Astrocyte (in vitro differentiated cells and primary cell): Measurements from ENCODE around the gene FAM53A. TPM values are rescaled to one million over a fixed set of nuclear protein-coding genes. Genes with fewer than 3 reads are reported as not detected.

ENCODE experiments used
- DNase-seq: peaks from one replicate; pipeline ENCODE4 v3.0.0-alpha.2; 2010; ENCODE audit warnings: low read depth
- FAIRE-seq: peaks from 2 replicates; lab custom pipeline; 2011; peaks lifted over from hg19 to GRCh38; lab: Jason Lieb, UNC
- H2AFZ ChIP-seq: 2 replicates; pipeline ENCODE4 v1.6.0; 2012; ENCODE audit warnings: low read depth, low read length, inconsistent platforms
- H3K27ac ChIP-seq: 2 replicates; pipeline ENCODE4 v1.5.1; 2011; ENCODE audit warnings: low read depth, low read length, inconsistent platforms
- H3K27me3 ChIP-seq: 2 replicates; pipeline ENCODE4 v1.6.0; 2011; ENCODE audit warnings: low read length, inconsistent platforms; ENCODE audit not compliant: insufficient read depth
- H3K36me3 ChIP-seq: 2 replicates; pipeline ENCODE4 v1.5.1; 2011; ENCODE audit warnings: low read length, inconsistent platforms; ENCODE audit not compliant: insufficient read depth
- H3K4me1 ChIP-seq: 2 replicates; pipeline ENCODE4 v1.5.1; 2011; ENCODE audit warnings: low read length, inconsistent platforms; ENCODE audit not compliant: insufficient read depth
- H3K4me2 ChIP-seq: 2 replicates; pipeline ENCODE4 v1.6.0; 2012; ENCODE audit warnings: low read length, inconsistent platforms
- H3K4me3 ChIP-seq: 2 replicates; pipeline ENCODE4 v1.5.1; 2011; ENCODE audit warnings: low read depth, mild to moderate bottlenecking, low read length, inconsistent platforms; ENCODE audit not compliant: insufficient read depth
- H3K79me2 ChIP-seq: 2 replicates; pipeline ENCODE4 v1.6.0; 2012; ENCODE audit warnings: mild to moderate bottlenecking, low read length, inconsistent platforms; ENCODE audit not compliant: insufficient read depth
- H3K9ac ChIP-seq: 2 replicates; pipeline ENCODE4 v1.6.0; 2012; ENCODE audit warnings: mild to moderate bottlenecking, low read length, inconsistent platforms
- H3K9me3 ChIP-seq: 2 replicates; pipeline ENCODE4 v1.5.1; 2012; ENCODE audit warnings: low read depth, mild to moderate bottlenecking, low read length, inconsistent platforms; ENCODE audit not compliant: insufficient read depth
- H4K20me1 ChIP-seq: 2 replicates; pipeline ENCODE4 v1.6.0; 2012; ENCODE audit warnings: low read length, inconsistent platforms; ENCODE audit not compliant: insufficient read depth
- H3K27ac Mint-ChIP-seq: one replicate; pipeline ENCODE4 v1.8.0; 2021; ENCODE audit warnings: mild to moderate bottlenecking, mixed read lengths; ENCODE audit not compliant: unreplicated experiment
- H3K27me3 Mint-ChIP-seq: one replicate; pipeline ENCODE4 v1.8.0; 2021; ENCODE audit warnings: low read depth, mixed read lengths; ENCODE audit not compliant: unreplicated experiment
- H3K36me3 Mint-ChIP-seq: one replicate; pipeline ENCODE4 v1.8.0; 2021; ENCODE audit warnings: low read depth, mixed read lengths; ENCODE audit not compliant: unreplicated experiment
- H3K4me1 Mint-ChIP-seq: one replicate; pipeline ENCODE4 v1.8.0; 2021; ENCODE audit warnings: low read depth, mixed read lengths; ENCODE audit not compliant: unreplicated experiment
- H3K4me3 Mint-ChIP-seq: one replicate; pipeline ENCODE4 v1.8.0; 2021; ENCODE audit warnings: mild to moderate bottlenecking, moderate library complexity, mixed read lengths; ENCODE audit not compliant: unreplicated experiment
- H3K9me3 Mint-ChIP-seq: one replicate; pipeline ENCODE4 v1.8.0; 2021; ENCODE audit warnings: mild to moderate bottlenecking, mixed read lengths; ENCODE audit not compliant: unreplicated experiment
- CTCF ChIP-seq: IDR thresholded peaks from 2 replicates; pipeline ENCODE4 v1.5.1; 2011; ENCODE audit warnings: low read depth, mild to moderate bottlenecking, inconsistent platforms, low read length, moderate library complexity; ENCODE audit not compliant: insufficient read depth
- EZH2 ChIP-seq: IDR thresholded peaks from 2 replicates; pipeline ENCODE4 v1.6.1; 2012; ENCODE audit warnings: mild to moderate bottlenecking, low read length, inconsistent platforms; ENCODE audit not compliant: insufficient read depth
- total RNA-seq: library from RNA; stranded (reverse); gene quantifications from 2 replicates; pipeline ENCODE4 v1.2.1, GENCODE V29; 2021

The FAM53A gene
- total RNA-seq, 1 donor from 2014 or later, result 2.1 TPM

GRCh38 chr4:1720163-1720983 lies 36.3 kb upstream of the FAM53A start:
- Mint-ChIP-seq H3K4me1 (peaks cover 17% of the 10 kb centered on the region), H3K27ac (peak overlapping the region; percentile 53), H3K27me3 (no peaks in the 10 kb centered on the region), H3K36me3 (peaks cover 2% of the 10 kb centered on the region), H3K4me3 (peak overlapping the region; percentile 89), H3K9me3 (no peaks in the 10 kb centered on the region)
- Histone ChIP-seq H4K20me1 (peaks cover 44% of the 10 kb centered on the region), H3K36me3 (peaks cover 4% of the 10 kb centered on the region), H3K4me2 (peak overlapping the region; percentile 100), H3K9ac (peak overlapping the region; percentile 83), H3K27me3 (no peaks in the 10 kb centered on the region), H3K9me3 (no peaks in the 10 kb centered on the region), H3K4me1 (peaks cover 24% of the 10 kb centered on the region), H3K27ac (peak overlapping the region; percentile 33), H3K4me3 (peak overlapping the region; percentile 71), H2AFZ (peak overlapping the region; percentile 88), H3K79me2 (peaks cover 75% of the 10 kb centered on the region)
- FAIRE-seq (no peak), DNase-seq (no peak)
- TF ChIP-seq CTCF (no peak), EZH2 (no peak)

DNA sequence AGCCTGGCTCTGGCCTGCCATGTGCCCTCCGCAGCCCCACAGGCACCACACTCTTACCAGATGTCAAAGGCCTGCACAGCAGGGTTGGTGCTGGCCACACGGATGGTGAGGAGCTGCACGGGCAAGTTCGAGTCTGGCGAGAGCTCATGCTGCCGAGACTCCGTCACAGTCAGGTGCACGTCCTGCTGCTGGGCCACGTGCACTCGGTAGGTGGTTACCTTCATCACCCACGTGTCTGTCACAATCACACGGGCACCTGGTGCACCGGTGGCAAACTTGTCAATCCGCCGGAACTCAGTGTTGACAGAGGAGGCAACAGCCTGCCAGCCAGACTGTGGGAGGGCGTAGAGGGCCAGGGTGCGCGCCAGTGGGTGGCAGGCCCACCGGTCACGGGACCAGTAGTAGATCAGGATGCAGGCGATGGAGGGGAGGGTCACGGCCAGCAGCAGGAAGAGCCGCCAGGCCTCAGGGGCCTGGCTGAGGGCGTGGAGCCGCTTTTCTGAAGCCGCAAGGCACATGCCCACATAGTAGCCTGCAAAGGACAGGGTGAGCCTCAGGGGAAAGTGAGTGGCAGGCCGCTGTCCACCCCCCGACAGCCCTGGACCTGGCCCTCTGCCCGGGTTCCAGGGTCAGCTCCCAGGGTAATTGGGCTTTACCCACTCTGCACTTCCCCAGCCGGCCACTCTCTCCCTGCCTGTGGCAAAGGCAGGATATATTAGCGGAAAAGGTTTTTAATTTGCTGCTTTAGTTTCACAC lies 34.2 kb upstream of the FAM53A start:
- peaks cover 16% of the 10 kb centered on the region for H3K4me1 Mint-ChIP-seq
- H3K36me3 ChIP-seq, result no peaks in the 10 kb centered on the region
- H2AFZ ChIP-seq, result no peak overlapping the region
- DNase-seq (no peak), FAIRE-seq (no peak)
- TF ChIP-seq EZH2 (no peak), CTCF (no peak)
- no peak overlapping the region for H3K27ac Mint-ChIP-seq
- no peak overlapping the region for H3K9ac ChIP-seq
- H3K4me3 Mint-ChIP-seq, result peak overlapping the region; percentile 29
- H3K27ac ChIP-seq, result no peak overlapping the region
- H4K20me1 ChIP-seq, result peaks cover 43% of the 10 kb centered on the region
- H3K36me3 Mint-ChIP-seq, result peaks cover 2% of the 10 kb centered on the region
- no peaks in the 10 kb centered on the region for H3K27me3 ChIP-seq
- peaks cover 25% of the 10 kb centered on the region for H3K4me1 ChIP-seq
- H3K9me3 ChIP-seq, result no peaks in the 10 kb centered on the region
- H3K4me3 ChIP-seq, result no peak overlapping the region
- no peak overlapping the region for H3K4me2 ChIP-seq
- no peaks in the 10 kb centered on the region for H3K27me3 Mint-ChIP-seq
- H3K9me3 Mint-ChIP-seq, result no peaks in the 10 kb centered on the region
- H3K79me2 ChIP-seq, result peaks cover 61% of the 10 kb centered on the region
